NOMO-1 treated with dmso at 0.1 percent for 144 hours (cell line): Measurements from ENCODE around the gene DEPP1.

Experiments used
- DNase-seq: peaks from one replicate; lab custom pipeline; 2025; ENCODE audit not compliant: unreplicated experiment; lab: John Stamatoyannopoulos, UW

DEPP1 gene

DNA sequence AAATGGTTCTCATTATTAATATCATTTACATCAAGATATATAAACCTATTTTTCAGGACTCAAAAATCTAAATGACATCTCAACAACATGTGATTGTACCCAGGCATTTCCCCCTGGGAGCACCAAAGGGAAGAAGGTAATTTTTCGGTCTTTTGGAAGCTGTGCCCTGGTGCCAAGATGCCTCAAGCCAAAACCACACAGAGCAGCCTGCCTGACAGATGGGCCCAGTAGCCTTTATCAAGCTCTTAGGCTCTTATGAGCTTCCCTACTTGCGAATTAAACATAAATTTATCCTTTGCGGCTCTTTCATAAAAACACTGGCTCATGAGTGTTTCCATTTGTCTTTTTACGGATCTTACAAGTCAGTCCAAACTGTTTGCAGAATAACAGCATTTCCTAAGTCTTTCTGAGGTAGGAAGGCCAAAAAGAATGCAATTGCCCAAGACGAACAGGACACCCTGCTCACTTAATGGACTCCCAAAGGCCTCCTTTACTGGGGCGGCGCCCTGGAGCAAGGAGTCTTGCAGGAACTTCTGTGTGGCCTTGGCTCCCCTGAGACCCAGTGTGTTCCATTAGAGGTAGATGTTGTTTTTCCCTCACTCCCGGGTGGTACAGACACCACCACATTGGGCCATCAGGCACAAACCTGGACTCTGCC lies 23.1 kb downstream of the DEPP1 start:
- no peak for DNase-seq

DNA sequence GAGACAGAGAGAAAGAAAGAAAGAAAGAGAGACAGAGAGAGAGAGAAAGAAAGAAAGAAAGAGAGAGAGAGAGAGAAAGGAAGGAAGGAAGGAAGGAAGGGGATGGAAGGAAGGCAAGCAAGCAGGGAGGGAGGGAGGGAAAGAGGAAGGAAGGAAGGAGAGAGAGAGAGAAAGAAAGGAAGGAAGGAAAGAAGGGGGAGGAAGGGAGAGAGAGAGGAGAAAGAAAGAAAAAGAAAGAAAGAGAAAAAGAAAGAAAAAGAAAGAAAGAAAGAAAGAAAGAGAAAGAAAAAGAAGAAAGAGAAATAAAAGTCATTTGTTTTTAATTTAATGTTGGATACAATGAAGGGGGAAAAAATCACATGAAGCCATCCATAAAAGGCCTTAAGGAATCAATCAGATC lies 23.6 kb downstream of the DEPP1 start:
- no peak for DNase-seq

DNA sequence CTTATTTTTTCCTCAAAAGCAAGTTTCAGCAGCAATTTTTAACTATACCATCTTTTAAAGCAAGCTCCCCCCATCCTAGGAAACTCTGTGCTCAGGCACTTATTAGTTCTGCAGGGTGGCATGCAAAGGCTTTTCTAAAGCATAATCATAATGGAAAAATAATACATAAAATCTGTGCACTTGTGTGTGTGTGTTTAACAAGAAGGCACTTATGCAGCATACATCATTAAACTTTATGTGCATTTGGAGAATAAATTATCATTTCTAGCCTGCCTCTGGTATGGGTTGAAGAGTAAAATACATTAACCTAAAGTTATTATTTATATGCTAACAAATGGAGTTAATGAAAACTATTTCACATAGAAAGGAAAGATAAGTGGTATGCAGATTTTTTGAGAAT lies 24.6 kb downstream of the DEPP1 start:
- DNase-seq: no peak

DNA sequence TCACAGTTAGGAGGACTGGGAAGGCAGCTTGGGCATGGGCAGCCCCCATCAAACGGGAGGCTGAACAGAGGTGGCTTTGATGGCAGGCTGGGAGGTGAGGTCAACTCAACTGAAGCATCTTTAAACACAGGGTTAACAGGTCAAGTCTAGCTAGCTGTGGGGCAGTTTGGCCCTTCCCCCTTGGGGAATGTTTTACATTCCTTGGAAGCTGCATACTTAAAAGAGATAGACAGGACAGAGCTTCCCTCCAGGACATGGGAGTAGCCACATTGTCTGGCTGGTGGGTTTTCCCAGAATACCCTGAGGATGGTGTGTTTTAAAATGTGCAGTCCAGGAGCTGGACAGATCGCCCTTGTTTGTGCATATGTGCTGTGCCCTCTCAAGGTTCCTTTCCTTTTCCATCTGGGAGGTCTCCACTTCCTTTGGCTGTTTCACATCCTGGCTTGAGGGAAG lies 25.8 kb downstream of the DEPP1 start:
- no peak for DNase-seq

DNA sequence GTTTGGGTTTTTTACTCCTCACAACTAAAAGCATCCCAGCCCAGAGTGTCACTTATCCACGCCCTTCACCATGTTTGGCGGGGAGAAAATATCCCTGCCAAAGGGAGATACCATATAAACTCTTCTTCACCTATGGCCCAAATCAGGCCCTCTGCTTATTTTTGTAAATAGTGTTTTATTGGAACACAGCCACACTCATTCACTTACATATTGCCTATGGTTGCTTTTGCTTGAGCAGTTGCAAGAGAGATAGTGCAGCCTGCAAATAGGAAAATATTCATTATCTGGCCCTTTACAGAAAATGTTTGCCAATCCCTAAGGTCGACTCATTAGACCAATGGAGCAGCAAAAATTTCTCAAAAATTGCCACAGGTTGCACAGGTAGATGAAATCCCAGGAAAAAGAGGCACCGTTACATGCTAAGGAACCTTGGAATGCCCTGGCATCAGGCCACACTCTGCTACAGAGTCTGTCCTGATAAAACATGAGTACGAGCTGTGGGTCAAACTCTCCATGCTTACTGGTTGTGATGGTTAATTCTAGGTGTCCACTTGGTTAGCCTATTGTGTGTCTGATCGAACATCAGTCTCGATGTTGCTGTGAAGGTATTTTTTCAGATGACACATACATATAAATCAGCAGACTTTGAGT lies 26.9 kb downstream of the DEPP1 start:
- DNase-seq: no peak

DNA sequence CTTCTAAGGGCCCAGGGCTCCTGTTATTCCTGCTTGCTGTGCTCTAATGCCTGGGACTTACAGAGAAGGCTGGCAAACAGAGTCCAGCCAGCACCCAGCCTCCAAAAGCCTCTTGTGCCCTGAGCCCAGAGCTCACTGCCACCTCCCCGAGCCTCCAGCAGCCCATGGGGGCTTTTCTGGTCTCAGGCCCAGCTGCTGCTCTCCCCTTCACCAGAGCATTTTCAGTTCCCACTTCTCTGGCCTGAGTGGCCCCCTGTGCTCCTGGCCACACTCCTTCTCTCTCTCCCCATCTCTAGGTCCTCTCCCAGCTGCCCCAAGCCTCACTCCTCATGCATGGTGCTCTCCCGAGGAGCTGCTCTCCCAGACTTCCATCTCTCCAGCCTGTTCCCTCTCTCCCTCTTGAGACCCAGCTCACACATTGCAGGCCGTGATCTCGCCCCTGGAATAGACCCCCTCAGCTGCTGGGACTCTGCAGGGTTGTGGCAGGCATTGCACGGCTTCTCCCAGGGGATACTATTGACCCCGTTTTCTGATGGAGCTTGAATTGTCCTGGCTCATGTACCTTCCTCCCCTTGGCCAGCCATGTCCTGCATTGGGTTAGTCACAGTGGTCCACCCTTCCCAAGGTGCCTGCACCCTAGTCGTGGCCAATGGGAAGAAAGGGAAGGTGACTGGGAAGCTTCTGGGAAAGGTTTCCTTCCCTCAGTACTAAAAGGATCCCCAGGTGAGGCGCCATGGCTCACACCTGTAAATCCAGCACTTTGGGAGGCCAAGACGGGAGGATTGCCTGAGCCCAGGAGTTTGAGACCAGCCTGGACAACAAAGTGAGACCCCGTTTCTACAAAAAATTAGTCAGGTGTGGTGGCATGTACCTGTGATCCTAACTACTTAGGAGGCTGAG lies 28.0 kb downstream of the DEPP1 start:
- no peak for DNase-seq

DNA sequence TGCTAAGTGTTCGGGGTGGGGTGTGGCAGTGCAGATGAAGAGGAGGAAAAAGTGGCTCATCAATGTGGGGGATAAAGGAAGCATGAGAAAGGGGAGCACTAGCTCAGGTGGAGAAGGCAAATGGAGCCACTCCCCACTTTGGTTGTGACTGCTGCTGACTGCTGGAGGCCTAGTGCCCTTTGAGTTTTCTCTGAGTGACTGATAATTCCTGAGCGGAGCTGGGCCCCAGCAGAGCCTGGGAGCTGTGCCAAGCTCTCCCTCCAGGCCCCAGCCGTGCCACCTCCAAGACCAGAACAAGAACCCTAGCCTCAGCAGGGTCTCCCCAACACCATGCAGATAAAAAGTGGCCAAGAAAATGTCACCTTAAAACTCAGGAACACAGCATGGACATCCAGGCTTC lies 28.7 kb downstream of the DEPP1 start:
- DNase-seq: no peak

DNA sequence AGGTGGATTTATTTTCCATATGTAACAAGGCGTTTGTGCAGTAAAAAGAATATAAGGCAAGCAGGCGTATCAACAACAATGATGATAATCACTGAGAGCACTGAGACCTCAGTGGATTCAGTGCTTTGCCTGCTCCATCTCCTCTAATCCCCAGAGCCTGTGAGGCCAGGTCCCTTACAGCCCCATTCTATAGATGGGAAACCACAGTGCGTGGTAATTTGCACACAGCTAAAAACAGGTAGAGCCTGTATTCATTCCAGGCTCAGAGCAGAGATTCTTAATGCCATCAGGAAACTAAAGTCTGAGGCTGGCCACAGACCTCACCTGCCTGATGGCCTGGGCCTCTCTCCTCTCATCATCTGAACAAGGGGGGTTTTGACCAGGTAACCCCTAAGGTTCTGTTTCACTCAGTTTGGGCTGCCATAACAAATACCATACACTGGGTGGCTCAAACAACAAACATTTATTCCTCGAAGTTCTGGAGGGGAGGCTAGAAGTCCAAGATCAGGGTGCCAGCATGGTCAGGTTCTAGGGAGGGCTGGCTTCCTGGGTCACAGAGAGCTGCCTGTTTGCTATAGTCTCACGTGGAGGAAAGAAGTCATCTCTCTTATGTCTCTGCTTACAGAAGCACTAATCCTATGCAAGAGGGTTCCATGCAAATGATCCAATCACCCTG lies 29.3 kb downstream of the DEPP1 start:
- no peak for DNase-seq

DNA sequence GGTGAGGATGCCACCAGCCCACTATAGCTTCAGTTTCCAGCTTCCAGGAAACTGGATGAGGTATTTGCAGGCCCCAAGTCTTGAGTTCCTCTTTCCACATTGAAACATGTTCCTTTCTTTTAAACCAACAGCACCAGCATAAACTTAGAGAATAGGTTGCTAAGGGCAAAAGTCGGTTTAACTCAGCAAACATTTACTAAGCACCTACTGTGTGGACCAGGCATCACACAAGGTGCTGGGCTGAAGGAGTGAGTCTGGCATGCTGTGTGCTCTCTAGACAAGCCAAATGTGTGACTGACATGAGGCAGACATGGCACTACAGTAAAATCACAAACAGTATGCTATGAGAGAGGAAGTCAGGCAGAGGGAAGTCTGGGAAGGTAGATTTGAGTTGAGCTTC lies 30.0 kb downstream of the DEPP1 start:
- DNase-seq: no peak

DNA sequence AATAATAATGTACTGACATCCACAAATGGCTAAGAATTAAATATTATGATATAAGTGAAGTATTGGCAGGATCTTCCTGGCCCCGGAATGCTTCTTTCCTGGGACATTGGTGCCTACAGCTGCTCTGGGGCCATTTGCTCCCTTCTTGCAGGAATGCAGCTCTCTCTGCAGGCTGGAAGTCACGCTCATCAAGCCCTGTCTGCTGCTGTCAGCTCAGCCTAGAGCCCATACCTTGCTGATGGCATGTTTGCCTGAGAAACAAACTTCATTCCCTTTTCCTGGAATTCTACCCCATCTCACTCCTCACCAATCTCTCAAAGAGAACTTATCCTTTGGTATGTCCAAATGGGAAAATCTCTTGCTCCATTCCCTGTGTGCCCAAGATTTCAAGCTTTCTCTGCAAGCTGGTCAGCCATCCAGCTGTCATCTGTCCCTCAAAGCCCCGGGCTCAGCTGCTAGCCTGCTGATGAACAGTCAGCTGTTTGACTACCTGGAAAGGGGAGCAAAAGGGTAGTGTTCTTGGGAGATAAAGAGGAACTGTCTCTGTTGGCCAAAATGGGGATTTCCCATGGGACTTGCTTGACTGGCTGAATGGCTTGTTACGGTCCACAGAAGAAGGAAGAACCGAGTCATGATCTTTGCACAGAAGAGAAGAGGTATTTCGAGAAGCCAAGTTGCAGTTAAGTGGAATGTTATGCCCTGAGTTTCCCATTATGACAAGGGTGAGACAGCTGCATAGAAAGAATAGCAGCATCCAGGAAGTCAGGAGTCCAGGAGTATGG lies 31.0 kb downstream of the DEPP1 start:
- DNase-seq: no peak

DNA sequence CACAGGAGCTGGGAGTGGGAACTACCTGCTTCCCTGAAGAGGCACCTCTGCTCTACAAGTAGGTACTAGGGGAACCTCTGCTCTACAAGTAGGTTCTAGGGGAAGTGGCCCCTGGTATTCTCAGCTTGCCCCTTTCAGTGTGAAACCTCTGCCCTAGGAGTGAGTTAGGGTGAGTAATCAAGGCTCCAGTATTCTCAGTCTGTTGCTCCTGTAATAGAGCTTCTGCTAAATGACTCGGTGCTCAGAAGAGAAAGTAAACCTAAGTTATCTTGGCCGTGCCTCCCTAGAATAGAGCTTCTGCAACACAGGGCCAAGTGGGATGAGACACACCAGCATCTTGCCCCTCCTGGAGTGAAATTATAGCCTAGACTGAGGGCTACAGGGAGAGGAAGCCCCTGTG lies 32.4 kb downstream of the DEPP1 start:
- no peak for DNase-seq

DNA sequence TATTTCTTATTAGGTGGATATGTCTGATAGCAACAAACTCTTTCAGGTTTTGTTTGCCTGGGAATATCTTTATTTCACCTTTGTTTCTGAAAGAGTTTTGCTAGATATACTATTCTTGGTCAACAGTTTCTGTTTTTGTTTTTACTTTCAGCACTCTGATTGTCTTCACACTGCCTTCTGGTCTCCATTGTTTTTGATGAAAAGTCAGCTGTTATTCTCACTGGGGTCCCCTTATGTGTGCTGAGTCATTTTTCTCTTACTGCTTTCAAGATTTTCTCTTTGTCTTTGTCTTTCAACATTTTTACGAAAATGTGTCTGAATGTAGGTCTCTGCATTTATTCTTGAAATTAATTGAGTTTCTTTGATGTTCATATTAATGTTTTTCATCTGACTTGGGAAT lies 34.3 kb downstream of the DEPP1 start:
- DNase-seq: no peak

DNA sequence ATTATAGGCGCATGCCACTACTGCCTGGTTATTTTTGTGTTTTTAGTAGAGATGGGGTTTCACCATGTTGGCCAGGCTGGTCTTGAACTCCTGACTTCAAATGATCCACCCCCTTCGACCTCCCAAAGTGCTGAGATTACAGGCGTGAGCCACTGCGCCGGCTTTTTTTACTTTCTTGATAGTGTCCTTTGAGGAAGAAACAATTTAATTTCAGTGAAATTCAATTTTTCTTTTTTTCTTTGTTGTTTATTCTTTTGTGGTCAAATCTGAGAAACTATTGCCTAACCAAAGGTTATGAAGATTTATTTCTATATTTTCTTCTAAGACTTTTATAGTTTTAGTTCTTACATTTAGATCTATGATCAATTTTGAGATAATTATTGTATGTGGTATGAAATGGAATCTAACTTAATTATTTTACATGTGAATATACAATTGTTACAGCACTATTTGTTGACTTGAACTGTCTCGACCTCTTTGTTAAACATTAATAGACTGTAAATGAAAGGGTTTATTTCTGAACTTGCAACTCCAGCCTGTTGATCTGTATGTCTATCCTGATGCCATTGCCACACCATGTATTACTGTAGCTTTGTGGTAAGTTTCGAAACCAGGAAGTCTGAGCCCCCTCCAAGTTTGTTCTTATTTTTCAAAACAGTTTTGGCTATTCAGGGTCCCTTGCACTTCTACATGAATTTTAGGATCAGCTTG lies 38.8 kb downstream of the DEPP1 start:
- DNase-seq: peak; percentile 65

DNA sequence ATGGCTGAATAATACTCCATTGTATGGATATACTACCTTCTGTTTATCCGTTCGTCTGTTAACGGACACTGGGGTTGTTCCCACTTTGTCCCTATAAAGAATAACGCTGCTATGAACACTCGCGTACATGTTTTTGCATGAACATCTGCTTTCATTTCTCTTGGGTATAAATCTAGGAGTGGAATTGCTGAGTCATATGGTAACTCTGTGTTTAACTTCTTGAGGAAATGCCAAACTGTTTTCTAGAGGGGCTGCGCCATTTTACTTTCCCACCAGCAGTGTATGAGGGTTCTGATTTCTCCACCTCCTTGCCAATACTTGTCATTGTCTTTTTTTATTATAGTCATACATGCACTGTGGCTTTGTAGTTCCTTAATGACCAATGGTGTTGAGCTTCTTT lies 39.7 kb downstream of the DEPP1 start:
- no peak for DNase-seq

DNA sequence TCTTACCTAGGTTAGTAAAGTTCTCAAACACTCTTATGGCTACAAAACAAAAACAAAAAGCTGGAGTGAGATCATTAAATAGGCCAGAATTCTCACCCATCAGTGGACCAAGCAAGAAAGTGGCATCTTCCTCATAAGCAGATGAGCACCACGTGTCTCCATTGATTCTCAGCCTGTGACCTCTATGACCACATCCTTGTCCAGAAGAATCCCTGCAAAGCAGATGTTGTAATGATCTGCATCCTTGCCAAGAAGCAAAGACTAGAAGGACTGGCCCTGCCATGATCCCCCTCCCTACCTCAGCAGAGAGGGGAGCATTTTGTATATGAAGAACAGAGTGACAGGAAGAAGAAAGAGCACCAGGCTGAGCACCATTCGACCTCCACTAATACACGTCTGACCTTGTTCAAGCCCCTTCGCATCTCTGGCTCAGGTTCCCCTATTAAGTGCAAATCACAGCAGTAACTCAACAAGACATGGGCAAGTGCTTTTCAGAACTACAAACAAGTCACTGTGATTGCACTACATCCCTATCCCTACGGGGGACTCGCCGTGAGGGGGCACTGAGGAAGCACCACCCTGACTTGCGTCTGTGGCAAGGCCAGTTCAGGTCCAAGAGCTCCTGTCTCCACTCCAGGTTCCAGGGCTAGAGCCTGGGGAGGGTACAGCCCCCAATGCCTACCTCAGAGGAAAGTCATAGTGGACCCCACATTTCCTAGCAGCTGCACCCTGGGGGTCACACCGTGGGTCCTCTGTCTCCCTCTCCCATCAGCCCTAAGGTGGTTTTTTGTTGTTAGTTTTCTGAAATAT lies 41.2 kb downstream of the DEPP1 start:
- DNase-seq: no peak

DNA sequence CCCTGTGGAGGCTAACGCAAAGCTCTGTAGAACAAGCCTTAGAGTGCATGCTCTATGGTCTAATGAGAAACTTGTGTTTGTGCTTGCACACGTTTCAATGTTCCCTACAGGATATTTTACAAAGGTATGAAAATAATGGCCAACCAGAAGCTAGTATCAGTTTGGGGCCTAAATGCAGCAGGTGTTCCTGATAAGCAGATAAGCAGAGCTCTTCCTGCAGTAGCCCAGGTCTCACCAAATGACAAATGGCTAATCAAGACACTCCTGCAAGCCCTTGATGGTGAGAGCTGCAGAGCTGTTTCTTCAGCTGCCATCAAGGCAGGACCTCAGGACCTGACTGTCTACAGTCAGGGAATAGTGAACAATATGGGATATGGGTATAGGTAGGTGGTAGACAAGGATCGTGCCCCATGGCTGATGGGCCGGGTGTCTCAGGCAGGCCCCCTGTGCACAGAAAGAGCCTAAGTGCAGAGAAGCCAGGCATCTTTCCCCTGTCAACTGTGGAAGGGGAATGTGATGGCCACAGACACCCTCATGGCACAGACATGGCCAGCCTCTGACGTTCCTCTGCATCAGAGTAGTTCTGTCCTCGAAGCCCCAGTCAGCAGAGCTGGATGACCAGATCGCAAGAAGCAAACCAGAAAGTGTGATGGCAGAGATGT lies 42.2 kb downstream of the DEPP1 start:
- no peak for DNase-seq

DNA sequence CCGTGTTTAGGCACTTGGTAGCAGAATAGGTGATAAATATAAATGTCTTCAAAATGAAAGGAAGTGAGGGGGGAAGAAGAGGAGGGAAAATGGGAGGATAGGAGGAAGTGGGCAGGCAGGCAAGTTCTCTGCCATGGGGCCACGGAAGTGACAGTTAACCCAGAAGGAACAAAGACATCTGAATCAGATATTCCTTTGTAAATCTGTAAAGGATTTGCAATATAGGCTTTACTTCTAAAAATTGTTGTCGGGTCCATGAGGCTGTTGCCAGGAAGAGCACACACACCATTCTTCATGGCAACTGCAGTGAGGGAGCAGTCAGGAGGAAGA lies 42.7 kb downstream of the DEPP1 start:
- DNase-seq: no peak

DNA sequence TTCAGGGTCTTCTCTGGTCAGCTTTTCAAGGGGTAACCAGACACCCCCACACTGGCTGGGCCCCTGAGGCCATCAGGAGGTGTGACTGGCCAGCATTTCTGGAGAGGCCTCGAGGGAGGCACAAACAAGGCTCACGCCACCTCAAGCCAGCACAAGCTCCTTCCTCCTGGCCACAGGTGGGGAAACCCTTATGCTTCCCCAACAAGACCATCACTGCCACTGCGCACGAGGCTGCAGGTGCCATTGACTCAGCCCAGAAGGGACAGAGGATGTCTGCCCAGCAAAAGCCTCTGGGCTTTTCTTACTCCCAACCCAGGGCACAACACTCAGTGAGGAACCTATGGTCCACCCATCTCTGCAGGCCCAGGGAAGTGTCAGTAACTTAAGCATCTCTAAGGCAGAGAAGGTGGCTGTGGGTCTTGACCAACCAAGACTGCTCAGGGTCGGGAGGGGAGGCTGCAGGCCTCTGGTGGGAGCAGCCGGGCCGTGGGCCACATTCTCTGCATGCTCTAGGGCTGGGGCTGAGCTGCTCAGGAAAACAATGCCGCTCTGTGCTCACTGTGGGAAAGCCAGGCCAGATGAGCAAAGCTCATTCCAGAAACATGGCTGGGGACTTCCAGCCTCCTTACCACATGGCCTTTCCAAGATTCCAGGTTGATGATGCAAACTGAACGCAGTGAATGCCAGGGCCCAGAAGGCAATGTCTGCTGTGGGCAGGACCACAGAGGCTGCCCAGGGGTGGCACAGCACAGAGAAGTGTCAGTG lies 43.2 kb downstream of the DEPP1 start:
- no peak for DNase-seq
